Stimulated activated CD8-positive, alpha-beta memory T cell treated with anti-CD3 and anti-CD28 coated beads, Interleukin-15, amount 100 ng/mL, for 24 hours (primary cell): Measurements from ENCODE around the gene PNMA5.
A peak's percentile ranks its signal among the peaks of the same experiment; 100 is the strongest.
"Not testable (repeated sequence)": the region's sequence is repeated elsewhere in the genome, so short reads cannot be mapped to it uniquely, and the experiment has no call there.

Experiments used
- DNase-seq: peaks from one replicate; pipeline ENCODE4 v3.0.0-alpha.2; 2020; ENCODE audit warnings: low read depth

Gene PNMA5

GRCh38 chrX:152993933-152994332 is at the start of gene PNMA5:
Gene PNMA5, minus strand, starts transcription at chrX:152994116. Its CDS starts 2,518 bp downstream, at chrX:152991598.
- DNase-seq = no peak

- peak; percentile 29 for DNase-seq
Measured at GRCh38 chrX:153032397-153033118, 38.6 kb upstream of the PNMA5 start.

- DNase-seq = no peak
Measured at GRCh38 chrX:153030801-153031200, 36.9 kb upstream of the PNMA5 start.

- DNase-seq = no peak
Measured at GRCh38 chrX:153029875-153030274, 36.0 kb upstream of the PNMA5 start.

- no peak for DNase-seq
Measured at GRCh38 chrX:153029162-153029561, 35.2 kb upstream of the PNMA5 start.

- DNase-seq = not testable (repeated sequence)
Measured at GRCh38 chrX:153028487-153028886, 34.6 kb upstream of the PNMA5 start.

GRCh38 chrX:153026501-153026900 is 32.6 kb upstream of the PNMA5 start:
- not testable (repeated sequence) for DNase-seq

- DNase-seq = no peak
Measured at GRCh38 chrX:153019166-153019565, 25.2 kb upstream of the PNMA5 start.

GRCh38 chrX:153017174-153017573 is 23.3 kb upstream of the PNMA5 start:
- not testable (repeated sequence) for DNase-seq

GRCh38 chrX:153004780-153005179 is 10.9 kb upstream of the PNMA5 start:
- DNase-seq = no peak

GRCh38 chrX:153003981-153004380 is 10.1 kb upstream of the PNMA5 start:
- DNase-seq = no peak

- DNase-seq = not testable (repeated sequence)
Measured at GRCh38 chrX:153002182-153002581, 8.3 kb upstream of the PNMA5 start.

- DNase-seq = no peak
Measured at GRCh38 chrX:152997337-152997736, 3.4 kb upstream of the PNMA5 start.

GRCh38 chrX:152992115-152992514 is 1.8 kb downstream of the PNMA5 start:
- no peak for DNase-seq

GRCh38 chrX:152991123-152991522 is 2.8 kb downstream of the PNMA5 start:
- DNase-seq = no peak

- DNase-seq = no peak
Measured at GRCh38 chrX:152989292-152989658, 4.6 kb downstream of the PNMA5 start.

GRCh38 chrX:152988536-152989291 is 5.2 kb downstream of the PNMA5 start:
- DNase-seq = no peak

GRCh38 chrX:152987801-152988200 is 6.1 kb downstream of the PNMA5 start:
- DNase-seq = no peak

GRCh38 chrX:152987156-152987555 is 6.8 kb downstream of the PNMA5 start:
- not testable (repeated sequence) for DNase-seq

GRCh38 chrX:152985383-152985782 is 8.5 kb downstream of the PNMA5 start:
- not testable (repeated sequence) for DNase-seq

GRCh38 chrX:152968193-152968592 is 25.7 kb downstream of the PNMA5 start:
- DNase-seq = no peak

- no peak for DNase-seq
Measured at GRCh38 chrX:152960115-152960514, 33.8 kb downstream of the PNMA5 start.

- no peak for DNase-seq
Measured at GRCh38 chrX:152959626-152960025, 34.3 kb downstream of the PNMA5 start.
